ENCODE measurements around the gene PAX7.
"Not testable (repeated sequence)": the region's sequence is repeated elsewhere in the genome, so short reads cannot be mapped to it uniquely, and the experiment has no call there.

The PAX7 gene

GRCh38 chr1:18630511-18631495 lies at the start of gene PAX7:
Gene PAX7 (plus strand): TSS chr1:18630846. CDS start chr1:18631604, 758 bp downstream.
- DNase-seq = no peak

DNA sequence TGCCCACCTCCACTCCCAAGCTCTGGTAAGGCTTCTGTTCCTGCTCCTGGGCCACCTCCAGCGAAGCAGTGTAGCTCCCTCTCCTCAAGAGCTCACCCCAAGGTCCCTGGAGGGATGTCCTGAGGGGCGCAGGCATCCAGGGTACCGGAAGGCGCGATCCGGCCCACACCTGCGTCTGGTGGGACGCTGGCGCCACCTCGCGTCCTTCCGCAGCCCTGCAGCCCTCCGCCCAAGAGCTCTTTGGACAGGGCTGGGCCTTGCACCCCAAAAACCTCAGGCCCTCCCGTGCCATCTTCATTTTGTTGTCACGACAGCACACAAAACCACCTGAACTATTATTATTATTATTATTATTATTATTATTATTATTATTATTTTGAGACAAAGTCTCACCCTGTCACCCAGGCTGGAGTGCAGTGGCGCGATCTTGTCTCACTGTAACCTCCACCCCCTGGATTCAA lies 49.2 kb upstream of the PAX7 start:
- peak; percentile 31 for DNase-seq

DNA sequence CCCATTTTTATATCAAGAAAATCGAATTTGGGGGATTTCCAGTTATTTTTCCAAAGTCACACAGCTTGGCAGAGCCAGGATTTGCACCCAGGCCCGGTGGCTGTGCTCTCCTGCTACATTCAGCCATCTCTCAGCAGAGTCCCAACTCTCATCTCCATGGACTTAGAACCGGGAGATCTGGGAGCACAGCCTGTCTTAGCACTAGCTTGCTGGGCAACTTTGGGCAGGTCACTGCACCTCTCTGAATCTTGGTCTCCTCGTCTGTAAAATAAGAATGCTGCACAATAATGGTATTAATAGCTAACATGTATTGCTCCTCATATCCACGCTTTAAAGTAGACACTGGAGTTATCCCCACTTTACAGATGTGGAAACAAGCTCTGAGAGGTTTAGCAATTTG lies 47.8 kb upstream of the PAX7 start:
- DNase-seq = no peak

DNA sequence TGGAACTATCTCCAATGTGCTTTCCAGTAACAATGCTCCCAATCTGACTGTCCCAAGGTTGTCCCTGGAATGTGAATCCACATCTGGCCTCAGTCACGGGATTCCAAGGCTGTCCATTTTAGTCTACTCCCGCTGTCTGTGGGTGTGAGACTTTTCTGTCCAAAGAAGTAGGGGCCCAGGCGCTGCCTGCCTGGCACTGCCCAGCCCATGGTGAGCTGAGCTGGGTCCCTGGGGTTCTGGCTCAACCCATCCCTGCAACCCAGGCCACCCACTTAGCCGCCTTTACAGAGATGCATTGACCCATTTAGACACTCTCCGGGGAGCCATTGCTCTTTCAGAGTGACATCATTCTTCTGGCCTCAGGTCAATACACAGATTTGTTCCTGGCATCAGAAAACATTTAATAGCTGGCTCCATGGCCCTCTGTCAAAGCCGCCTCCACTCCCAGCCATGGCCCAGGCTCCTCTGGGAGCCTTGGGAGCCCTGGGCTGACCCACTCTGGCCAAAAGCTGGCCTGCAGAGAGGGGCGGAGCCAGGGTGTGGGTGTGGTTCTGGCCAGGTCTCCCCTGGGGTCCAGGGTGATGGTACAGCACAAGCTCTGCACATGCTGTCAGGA lies 47.2 kb upstream of the PAX7 start:
- no peak for DNase-seq

DNA sequence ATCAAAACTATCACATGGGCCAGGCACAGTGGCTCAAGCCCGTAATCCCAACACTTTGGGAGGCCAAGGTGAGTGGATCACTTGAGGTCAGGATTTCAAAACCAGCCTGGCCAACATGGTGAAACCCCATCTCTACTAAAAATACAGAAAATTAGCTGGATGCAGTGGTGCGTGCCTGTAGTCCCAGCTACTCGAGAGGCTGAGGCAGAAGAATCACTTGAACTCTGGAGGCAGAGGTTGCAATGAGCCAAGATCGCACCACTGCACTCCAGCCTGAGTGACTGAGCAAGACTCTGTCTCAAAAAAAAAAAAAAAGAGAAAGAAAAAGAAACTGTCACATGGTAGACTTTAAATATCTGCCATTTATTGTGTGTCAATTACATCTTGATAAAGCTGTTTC lies 44.6 kb upstream of the PAX7 start:
- not testable (repeated sequence) for DNase-seq

DNA sequence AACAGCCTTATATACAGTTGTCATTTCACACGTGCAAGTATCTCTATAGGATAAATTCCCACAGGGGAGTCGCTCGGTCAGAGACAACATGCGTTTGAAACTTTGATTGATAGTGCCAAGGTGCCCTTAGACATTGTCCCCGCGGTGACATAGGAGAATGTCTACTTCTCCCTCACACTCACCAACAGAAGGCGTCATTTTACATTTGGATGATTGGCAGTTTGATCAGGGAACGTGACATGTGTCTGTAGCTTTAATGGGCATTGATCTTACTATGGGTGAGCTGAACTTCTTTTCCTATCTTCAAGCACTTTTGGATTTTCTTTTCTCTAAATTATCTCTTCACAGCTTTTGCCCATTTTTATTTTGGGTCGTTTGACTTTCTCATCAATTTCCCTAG lies 42.6 kb upstream of the PAX7 start:
- DNase-seq = no peak

DNA sequence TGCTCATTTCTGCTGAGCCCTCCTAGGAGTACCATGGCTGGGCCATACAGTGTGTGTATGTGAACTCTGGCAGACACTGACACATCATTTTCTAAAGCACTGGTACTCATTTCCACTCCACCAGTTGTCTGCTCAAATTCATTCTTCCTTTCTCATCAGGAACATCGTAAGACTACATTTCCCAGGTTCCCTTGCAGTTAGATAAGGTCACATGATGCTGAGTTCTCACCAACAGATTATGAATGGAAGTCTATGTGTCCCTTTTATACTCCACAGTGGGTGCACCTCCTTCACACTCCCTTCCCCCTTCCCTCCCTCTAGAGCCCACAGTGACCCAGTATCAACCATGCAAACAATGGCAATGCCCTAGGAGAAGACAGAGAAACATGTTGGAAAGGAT lies 38.3 kb upstream of the PAX7 start:
- DNase-seq = no peak

DNA sequence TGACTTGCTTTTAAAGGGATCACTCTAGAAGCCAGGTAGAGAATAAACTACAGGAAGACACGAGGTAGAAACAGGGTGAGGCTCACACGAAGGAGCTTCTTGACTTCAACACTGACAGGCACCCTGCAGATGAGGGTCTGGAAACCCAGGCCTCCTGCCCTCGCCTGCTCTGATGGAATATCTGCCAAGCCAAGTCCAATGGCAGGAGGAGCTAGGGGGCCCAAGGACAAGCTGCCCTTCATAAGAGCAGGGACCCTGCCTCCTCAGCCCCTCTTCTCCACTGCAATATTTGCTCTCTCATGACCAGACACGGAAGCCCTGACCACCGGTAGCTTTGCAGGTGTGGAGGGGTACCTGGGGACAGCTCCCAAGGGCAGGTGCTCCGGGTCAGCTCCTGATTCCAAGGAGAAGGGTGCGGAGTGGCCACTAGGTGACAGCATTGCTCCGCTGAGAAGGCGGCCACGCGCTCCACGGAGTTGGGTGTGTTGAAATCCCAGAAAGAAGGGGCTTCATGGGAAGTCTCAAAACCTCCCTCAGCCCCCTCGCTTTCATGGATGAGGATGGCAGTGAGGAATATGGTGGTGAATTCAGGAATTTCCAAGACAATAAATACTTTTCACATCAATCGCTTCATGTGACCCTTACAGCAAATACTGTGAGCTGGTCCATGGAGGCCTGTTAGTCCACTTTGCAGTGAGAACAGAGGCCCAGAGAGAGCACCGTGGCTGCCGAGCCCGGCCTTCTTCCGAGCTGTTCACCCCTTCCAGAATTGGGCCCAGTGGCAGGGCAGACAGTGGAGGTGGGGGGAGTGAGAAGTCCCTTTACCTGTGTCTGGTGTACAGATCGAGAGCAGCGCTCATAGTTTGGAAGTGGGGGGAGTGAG lies 33.2 kb upstream of the PAX7 start:
- peak; percentile 61 for DNase-seq

- DNase-seq = no peak
Observed at GRCh38 chr1:18599086-18599485, 31.6 kb upstream of the PAX7 start.

GRCh38 chr1:18599704-18600103 lies 30.9 kb upstream of the PAX7 start:
- DNase-seq = no peak

DNA sequence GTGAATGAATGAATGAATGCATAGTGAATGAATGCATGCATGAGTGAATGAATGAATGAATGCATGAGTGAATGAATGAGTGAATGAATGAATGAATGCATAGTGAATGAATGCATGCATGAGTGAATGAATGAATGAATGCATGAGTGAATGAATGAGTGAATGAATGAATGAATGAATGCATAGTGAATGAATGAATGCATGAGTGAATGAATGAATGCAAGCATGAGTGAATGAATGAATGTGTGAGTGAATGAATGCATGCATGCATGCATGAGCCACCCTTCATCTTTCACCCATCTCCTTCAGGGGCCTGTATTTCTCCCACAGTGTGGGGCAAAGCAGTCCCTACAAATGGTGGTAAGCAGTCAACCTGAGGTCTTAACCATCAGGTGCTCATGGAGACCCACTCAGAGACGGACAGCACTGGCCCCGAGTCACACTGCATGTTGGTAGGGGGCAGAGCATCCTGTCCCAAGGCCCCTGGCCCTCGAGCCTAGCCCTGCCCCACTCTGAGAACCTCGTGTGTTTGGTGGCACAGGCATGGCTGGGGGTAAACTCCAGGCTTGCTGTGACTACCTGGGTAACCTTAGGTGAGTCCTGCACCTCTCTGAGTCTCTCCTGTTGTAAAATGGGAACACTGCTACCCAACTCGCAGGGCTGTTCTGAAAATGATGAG lies 28.0 kb upstream of the PAX7 start:
- no peak for DNase-seq

DNA sequence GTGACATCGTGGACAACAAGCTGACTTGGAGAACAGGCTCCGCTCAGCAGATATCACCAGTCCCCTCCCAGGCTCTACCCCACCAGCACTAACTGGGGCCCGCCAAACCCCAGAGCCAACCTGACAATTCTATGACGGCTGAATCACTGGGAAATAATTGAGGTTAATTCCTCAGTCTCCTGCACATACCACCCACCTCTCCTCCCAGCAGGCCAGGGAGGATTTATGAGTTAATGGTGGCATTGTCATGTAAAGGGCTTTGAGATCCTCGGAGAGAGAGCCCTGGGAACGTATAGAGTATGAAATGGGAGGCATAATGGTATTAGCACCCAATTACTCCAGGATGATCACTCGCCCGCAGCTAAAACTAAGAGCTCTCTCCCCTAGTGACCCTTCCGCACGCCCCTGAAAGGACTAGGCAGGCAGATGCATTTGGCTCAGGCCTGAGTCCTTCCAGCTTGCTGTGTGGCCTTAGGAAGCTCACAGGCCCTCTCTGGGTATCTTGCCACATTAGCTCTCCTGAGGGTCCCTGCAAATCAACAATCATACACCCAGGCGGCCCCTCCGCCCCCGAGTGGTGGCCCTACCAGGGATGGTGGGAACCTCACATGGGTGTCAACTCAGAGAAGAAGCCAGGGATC lies 27.3 kb upstream of the PAX7 start:
- no peak for DNase-seq

GRCh38 chr1:18606443-18607288 lies 24.0 kb upstream of the PAX7 start:
- no peak for DNase-seq

GRCh38 chr1:18607289-18607760 lies 23.3 kb upstream of the PAX7 start:
- DNase-seq = no peak

DNA sequence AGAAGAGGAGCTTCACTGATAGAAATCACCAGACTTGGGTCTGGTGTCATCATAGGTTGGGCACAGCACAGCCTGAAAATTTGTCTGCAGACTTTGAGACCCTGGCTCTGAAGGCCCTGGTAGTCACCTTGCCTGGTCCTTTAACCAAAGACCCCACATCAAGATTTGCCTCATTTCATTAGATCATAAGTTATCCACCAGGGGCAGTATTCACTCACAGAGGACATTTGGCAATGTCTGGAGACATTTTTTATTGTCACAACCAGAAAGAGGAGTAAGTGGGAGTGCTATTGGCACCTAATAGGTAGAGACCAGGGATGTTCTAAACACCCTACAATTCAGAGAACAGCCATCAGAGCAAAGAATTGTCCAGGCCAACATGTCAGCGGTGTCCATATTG lies 22.1 kb upstream of the PAX7 start:
- DNase-seq = no peak

- DNase-seq = no peak
Observed at GRCh38 chr1:18611311-18611710, 19.3 kb upstream of the PAX7 start.

DNA sequence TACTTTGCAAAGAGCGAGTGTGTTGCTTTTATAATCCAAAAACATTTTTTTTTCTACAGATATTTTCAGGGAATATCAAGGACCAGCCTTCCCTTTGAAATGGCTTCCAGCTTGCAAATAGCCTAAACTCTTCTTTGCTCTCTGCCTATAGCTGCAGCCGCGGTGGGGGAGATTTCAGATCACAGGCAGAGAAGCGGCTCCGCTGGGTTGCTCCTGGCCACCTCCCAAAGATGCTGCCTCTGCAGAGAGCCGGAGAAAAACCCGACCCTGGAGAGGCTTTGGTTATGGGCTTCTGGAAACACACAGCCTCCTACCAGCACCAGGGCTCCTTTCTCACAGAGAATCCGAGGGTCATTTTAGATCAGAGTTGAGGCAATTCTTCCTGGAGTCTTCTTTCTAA lies 18.6 kb upstream of the PAX7 start:
- no peak for DNase-seq

DNA sequence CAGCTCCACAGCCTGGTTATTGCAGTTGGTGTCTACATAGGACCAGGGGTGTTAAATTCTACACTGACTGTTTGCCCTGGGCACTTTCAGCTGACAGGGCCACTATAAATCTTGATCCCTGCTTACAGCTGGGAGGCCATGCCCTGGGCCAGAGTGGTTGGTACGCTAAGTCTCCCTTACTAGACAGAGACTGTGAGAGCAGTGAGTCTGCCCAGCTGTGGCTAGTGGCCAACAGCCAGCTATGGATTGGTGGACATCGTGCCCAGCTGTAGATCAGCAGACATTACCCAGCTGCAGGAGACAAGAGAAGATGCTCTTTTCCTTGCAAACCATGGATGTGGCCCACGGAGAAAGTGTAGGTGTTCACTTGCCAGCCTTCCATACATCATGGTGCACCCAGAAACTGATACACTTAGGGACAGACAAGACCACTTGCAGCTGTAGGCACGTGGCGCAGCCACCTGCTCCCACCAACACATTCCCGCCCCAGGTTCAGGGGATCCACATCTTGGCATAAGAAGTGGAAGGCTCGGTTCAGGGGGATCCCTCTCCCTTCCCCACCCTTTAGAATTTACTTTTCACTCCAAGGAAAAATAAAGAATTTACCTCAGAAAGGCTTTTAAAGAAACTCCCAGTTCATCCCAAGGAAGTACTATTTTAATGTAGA lies 16.4 kb upstream of the PAX7 start:
- DNase-seq = no peak

DNA sequence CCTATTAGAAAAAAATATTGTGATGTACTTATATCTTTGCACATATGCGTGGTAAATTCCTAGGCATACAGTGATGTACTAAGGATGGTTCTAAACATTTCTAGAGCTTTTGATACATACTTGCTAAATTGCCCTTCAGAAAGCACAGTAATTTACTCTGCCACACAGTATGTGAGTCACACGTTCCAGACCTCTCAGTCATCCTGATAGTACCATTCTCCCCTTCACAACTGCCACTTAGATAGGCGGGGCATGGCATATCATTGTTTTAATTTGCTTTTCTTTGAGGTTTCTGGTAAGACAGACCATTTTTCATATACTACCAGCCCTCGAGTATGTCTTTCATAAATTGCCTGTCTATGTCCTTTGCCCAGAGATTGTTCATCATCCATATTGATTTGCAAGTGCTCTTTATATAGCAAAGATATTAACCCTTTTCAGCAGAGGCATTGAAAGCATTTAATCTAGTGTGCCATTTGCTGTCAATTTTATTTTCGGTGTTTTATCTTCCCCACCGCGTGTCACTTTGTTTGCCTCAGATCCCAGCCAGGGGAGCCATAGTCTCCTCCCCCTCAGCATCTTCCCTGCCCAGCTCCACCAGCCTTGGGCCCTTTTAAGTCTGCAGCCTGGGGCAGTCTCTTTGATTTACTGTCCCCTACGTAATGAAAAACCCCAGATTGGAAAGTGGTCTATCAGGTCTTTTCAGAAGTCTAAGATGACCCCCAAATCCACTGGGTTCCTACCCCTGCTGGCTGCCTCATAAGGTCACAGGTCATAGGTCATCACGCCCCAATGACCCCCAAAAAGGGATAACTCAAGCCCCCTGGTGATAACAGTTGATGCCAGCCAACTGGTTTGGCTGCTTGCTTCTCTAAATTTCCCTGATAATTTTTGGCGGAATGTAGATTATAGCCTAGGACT lies 11.8 kb upstream of the PAX7 start:
- DNase-seq = no peak
